Activated gamma-delta T cell treated with anti-CD3 and anti-CD28 coated beads, Interleukin-2, amount 50 U/mL, for 16 hours (primary cell): ENCODE data around the gene JARID2.

Source experiments
- DNase-seq: peaks from one replicate; pipeline ENCODE4 v3.0.0-alpha.2; 2020; ENCODE audit warnings: low read depth

Gene JARID2

DNA sequence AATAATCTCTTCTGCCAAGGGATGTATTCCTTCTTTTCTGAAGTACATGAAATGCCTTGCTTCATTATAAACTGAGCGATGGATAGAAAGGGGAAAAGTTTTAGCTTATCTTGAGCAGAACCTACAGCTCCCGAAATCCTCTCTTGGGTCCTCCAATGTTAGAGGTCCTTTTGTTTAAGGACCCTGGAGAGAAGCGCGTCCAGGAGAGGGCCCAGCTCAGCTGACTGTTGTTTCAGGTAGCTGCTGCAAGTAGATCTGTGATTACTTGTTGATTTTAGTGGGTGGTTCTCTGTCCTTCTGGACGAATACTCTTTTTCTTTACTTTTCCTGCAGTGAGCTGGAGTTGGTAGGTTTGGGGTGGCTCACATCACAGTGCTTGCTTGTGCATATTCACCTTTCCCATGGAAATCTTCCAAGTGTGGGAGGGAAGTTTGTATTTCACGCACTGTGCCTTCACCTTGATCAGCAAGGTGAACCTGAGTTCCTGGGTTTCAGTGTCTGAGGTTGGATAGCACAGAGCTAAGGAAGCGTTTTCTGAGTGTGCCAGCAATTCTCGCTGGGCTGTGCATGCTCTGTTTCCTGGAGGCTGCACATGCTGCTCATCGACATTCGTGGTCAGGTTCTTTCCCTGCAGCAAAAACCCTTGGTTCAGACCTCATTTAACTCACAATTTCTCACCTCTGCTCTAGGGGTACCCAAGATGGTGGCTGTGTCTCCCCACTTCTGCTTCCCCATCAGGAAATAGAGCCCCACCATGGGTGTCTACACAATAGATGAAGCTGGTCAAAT is 176.3 kb downstream of the JARID2 start:
- DNase-seq = no peak

DNA sequence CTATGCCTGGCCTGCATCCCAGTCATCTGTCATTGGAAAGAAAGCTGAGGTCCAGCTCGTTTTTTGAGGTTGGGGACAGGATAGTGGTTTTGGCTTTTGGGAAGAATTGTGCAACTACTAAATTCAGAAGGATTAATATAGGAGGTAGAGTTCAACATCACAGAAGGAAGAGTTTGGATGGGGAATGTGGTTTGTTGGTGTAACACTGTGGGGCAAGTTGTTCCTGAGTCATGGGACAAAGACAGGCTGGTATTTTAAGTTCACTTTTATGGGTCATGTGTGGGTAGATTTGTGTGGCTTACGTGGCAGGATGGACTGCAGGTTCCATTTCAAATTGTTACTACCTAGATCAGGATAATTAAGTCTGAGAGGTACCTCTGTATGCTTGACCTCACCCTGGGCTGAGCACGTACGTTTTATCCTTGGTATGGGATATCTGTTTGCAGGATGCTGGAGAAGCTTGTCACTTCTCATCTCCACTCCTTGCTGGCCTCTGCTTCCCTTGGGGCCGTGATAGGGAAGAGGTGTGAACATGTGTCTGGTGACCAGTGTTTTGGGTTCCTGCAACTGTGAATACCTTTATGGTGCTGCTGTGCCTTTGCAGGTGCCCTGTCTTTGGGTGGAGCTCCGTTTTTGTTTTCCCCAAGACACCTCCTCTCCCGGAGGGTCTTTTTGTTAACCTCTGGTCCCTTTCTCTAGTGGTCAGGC is 177.6 kb downstream of the JARID2 start:
- DNase-seq = no peak

DNA sequence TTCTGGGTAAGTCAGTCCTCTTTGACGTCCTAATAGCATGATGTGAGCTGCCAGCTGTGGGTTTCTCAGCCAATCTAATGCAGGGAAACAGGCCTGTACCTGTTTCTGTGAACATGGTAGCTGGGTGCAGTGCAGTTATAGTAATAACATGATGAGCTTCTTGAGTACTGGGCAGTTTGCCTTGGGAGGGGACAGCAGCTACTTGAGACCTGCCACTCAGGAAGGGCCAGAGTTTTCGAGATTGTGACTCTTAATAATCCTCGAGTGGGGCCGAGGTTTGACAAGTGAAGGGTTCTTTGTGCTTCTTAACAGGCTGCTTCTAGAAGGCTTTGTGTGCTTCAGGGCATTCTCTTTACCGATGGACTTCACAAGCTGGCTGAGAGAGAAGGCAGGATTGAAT is 180.1 kb downstream of the JARID2 start:
- no peak for DNase-seq

DNA sequence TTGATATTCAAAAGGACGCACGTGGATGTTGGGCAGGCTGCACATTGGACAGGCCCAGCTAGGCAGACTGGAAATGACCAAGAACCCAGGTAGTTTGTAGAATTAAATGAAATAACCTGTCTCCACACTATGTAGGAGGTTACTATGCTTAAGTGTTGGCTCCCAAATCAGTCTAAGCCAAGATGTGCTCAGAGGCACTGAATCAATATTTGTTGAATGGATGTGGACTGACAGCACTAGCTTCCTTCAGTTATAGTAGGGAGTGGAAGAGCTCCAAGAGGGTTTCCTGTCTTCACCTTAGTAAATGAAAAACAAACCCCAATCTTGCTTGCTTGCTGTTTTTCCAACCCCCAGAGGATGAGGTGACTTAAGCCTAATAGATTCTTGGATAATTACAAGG is 180.5 kb downstream of the JARID2 start:
- DNase-seq = no peak

DNA sequence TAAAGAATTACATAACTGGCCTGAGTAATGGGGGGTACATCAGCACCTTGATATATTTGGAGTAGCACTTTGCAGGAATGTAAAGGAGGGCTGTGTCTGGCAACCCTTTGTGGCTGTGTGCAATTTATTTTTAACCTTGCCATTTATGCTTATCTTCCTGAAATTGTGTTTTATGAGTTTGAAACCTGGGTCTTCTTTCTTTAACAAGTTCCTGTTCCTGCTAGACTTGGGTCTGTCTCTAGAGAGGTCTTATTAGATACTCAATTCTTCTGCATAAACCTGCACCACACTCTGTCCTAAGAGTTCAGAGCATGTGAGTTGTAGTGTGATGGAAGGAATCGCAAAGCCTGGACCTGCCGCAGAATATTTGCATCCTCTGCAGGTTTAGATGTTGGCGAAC is 181.0 kb downstream of the JARID2 start:
- DNase-seq = no peak

DNA sequence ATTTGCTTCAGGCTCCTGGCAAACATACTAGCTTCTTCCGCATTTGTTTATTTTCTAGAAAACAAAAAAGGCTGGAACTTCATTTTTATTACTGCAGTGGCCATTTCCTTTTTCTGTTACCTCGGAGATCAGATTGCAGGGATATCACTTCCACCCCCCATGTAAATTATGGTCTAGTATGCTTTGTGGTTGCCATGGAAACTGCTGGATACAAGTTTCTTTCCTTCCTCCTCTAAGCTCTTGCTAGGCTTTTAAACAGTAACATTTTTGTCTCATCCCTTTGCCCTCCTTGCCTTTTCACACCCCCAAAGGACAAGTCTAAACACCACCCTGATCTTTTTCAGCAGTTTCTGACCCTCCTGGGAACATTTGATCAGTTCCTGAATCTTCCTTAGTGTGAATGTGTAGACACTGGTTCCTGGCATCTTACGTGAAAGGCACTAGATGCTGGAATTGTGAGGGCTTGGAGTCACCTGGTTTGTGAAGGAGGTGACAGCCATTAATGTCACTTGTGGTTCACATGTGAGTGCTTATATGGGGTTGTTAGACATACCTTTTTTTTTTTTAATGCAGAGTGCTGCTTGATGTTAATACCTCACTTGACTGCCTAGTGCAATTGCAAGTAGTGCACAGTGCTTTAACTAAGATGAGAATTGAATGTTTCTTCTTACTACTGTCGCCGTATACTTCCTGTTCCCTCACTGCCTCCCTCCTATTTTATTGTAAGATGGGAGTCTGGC is 181.6 kb downstream of the JARID2 start:
- no peak for DNase-seq

DNA sequence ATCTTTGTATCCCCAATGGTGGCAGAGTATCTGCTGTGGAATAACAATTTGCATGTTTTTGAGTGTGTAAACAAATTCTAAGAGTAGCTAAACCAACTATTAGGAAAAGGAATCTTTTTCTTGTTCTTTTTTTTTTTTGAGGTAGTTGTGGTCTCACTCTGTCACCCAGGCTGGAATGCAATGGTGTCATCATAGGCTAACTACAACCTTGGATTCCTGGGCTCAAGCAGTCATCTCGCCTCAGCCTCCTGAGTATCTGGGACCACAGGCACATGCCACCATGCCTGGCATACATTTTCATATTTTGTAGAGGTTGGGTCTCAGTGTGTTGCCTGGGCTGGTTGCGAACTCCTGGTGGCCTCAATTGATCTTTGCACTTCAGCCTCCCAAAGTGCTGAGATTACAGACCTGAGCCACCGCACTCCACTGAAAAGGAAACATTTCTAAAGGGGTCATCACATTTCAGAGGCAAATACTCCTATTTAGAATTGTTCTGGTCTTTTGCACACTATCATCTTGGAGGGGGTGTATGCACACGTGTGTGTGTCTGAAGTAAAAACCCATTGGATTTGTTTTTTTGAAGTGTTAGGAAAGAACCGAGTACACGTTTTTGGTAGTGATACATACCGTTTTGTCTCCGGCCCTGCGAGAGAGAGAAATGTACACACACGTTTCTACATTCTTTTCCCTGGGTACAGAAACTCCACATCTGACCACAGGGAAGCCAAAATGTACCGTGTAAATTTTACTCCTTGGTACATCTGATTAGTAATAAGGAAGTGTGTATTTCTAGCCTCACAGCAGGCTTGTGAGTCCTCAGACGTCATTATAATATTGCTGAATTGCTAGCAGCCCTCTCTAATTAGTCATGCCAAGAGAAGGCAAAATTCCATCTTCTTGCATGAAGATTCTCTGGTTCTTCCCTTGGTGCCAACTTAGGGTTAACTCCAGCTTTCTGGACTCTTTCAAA is 183.6 kb downstream of the JARID2 start:
- DNase-seq = no peak

DNA sequence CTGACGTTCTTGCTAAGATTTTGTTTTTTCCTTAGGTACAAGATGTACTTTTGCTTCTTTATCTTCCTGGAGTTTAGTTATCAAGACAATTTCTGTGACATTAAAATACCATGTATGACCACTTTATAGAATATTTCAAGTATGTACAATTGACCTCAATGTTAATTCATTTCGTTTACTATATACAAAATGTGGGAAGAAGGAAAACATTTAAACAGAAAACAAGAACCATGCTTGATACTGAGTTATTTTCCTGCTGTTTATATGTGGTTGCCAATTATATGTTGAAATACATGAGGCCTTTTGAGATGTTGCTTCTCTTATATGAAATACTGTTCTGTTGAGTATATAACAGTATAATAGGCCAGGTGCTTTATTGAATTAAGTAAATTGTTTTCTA is 184.3 kb downstream of the JARID2 start:
- DNase-seq = no peak

DNA sequence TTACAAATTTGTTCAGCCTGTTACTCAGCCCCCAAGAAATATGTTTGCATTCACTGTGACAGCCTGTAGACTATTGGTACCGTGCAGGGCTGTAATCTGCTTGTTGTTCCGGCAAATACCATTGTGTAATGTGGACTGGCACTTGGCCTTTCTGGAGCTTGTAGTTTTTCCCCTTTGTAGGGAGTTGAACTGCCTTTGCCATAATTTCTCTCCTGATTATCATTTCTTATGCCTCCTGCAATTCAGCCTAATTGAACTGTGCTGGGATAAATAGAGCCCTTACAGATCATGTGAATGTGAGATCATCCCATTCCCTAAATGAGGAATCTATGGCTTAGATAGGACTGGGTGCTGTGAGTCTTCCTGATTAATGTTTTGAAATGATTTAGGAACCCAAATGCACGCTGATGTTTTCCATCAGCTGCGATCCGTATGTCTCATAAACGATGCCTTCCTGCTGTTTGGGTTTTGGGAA is 185.1 kb downstream of the JARID2 start:
- no peak for DNase-seq

DNA sequence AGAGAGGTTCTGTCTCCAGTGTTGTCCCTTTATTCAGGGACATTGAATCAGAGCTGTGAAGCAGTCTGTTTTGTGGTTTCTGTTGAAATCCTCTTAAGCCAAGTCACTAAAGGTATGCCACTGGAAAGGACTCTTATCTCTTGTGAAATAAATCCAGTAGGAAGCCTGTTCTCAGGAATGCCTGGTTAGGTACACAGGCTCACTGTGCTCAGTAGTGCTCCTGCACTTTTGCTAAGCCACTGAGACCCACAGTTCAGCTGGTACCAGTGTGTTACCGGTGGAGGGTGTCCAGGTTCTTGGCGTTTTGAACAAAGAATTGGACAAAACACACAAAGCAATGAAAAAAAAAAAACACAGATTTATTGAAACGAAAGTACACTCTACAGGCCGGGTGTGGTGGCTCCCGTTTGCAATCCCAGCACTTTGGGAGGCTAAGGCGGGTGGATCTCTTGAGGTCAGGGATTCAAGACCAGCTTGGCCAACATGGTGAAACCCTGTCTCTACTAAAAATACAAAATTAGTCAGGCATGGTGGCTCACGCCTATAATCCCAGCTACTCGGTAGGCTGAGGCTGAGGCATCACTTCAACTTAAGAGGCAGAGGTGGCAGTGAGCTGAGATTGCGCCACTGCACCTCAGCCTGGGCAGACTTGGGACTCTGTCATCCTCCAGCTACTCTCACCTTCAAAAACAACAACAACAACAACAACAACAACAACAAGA is 186.1 kb downstream of the JARID2 start:
- no peak for DNase-seq

DNA sequence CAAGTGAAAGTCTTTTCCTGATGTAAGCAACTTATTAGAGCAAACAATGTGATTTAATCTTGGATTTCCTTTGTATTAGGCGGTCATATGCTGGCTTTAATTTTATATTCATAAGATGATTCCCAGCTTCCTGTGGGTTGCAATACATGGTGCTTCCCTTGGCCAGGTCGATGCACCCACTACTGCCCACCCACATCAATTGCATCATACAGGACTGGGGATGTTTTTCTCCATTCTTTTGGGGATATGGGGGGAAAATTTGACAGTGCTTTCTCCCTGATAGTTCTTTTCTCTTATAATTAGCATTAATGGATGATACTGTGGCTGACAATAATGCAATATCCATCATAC is 187.6 kb downstream of the JARID2 start:
- no peak for DNase-seq

DNA sequence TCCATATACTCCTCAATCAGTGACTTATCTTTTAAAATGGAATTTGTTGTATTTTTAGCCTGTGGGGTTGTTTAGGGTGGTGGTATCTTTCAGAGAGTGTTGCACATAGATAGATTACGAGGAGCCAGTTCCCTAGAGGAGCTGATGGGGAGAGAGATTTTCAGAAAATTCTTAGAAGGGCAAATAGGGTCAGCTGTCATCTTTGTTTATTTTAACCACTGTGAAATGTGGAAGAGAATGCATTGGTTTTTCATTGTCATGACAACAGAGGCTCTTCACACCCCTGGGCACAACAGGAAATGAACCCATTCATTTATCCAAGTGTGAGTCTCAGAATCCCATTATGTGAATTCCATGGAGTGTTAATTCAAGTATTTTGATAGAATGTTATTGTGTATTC is 188.4 kb downstream of the JARID2 start:
- no peak for DNase-seq

DNA sequence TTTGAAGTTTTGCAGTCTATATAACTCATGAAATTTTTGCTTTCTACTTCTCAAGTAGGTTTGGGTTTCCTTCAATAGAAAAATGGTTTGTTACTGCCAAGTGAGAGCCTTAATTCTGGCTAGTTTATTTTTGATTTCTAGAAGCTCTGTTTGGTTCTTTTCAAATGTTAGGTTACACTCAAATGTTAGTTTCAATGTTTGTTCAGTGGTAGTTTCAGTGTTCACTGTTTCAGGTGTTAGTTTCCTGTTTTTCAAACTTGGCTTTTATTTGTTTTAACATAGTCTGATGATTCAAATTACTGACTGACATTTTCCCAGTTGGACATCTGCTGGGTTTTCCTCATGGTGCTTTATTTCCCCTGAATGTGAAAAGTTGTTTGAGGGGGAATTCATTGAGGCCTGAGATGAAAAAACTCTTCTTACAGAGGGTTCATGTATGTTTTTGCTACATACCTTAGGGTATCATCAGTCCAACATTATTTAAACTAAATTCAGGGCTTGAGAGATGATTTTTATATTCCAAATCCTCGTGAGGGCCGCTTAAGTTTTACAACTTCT is 189.0 kb downstream of the JARID2 start:
- DNase-seq = no peak

DNA sequence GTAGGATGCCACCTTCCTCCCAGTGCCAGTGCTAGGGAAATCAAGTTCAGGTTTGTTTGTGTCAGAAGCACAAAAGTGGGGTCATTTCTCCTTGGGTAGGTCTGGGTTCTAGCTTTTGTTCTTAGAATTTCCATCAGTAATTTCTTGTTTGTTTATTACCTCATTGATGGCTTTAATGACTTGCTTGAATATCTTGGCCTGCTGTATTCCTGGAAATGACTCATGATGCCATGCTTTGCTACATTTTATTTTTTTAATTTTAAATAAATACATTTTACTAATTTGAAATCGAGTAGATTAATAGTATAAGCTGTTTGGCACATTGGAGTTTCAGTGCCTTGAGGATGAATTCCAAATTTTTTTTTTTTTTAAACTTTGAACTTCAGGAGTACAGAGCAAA is 189.6 kb downstream of the JARID2 start:
- no peak for DNase-seq

DNA sequence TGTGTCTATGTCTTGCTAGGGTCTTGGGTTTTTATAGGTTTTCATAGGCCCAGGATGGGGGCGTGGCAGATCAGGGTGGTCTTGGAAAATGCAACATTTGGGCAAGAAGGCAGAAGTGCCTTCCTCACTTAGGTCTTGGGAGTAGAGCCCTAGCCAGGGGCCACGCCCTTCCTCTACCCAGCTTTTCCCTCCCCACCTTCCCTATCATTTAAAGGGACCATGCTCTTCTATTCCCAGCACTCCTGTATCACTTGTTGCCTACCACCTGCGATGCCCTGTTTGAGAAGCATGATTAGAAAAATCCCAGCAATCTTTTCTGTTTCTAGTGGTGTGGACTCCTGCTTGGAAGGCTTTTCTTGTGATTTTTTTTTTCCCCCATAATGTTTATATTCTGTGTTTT is 190.6 kb downstream of the JARID2 start:
- no peak for DNase-seq

DNA sequence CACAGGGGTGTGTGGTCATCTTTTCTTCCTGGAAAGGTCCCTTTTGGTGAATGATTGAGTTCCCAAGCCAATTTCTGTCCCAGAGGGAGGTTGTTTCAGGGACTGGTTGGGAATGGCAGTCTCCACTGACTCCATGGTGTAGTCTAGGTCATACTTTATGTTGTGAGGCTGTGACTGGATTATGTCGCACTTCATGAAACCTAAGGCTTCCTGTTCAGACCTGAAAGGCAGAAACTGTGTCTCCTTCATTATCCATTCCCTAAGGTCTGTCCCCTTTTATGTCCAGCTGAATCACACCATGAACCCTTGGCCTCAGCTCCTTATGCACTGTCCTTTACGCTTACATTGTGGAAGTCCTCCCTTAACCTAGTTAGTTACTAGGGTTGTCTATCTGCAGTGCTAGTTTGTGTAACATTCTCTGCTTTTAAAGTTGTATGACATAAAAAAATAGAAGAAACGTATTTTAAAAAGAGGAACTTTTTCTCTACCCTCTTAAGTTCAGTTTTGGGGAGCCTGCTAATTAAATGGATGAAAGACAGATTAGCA is 191.3 kb downstream of the JARID2 start:
- no peak for DNase-seq

DNA sequence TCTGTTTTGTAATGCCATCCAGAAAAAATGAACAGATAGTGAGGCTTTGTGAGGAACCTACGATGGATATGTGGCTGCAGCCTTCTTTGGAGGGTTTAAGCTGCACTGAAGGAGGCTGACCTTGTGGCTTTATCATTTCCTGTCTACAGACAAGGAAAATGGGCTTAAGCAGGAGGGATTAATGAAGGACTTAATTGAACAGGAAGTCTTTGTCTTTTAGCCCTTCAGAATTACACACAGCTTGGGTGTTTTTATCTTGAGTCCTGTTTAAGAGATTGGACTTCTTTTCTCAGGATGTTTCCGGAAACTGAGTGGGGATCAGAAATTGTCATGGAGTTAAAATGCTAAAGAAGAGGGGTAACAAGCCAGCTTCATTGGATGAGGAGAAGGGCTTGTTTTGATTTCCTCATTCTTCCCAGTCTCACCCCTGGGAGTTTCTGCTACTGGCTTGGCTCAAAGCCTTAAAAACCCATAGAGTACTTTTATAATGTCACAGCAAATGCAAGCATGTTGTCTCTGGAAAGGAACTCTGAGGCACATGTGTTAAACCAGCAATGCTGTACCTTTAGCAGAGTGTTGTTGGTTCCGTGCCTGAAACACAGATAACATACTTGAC is 193.6 kb downstream of the JARID2 start:
- no peak for DNase-seq

DNA sequence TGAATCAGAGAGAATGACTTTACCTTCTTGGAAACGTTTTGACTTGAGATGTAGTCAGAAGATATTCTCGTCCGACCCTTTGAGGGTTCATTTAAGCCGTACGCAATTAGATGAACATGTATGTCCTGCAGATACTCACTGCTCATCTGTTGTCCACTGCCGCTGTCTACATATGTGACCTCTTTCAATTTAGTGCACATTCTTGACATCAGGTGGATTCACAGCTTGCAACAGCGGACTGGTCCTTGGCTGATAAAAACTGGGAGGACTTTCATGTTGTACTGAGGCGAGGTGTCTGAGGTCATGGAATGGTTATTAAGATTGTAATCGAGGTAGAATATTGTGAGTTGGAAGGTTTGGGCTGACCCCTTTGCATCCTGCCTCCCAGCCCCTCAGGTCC is 194.2 kb downstream of the JARID2 start:
- DNase-seq = no peak

DNA sequence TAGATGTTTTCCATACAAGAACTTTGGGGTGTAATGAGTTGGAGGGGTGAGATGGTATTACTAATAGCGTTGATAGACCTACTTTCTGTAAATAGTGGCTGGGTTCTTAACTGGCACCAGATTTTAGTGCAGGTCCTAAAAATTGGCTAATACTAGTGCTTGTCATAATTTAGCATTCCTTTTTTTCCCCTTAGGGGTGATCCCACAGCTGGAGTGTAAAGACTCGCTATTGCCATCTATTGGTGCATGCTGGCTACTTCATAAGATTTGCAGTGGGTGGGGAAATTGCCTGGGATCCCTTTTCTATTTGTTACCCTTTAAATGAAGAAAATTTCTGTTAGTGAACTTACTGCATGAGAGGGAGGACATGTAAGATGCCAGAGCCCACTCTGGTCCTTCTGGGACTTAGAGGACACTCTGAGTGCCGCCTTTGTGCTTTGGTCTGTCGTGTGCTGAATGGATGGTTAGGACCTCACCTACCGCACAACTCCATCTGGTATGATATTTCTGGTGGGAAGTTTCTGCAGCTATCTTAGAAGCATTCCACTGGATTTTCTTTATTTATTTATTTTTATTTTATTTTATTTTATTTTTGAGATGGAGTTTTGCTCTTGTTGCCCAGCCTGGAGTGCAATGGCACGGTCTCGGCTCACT is 195.5 kb downstream of the JARID2 start:
- DNase-seq = no peak

DNA sequence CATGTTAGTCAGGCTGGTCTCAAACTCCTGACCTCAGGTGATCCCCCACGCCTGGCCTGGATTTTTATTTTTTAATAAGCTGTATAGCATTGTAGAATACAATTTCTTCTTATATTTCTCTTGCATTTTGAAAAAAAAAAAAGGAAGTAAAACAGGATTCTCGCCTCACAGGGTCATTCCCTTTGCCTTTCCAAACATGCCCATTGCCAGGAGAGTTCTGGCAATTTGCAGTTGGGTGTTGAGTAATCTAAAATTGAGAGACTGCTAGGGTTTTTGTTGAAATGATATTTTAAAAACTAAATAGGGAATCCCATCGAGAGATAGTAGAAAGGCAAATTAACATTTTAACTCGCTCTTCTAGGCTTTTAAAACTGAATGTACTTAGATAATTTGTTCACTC is 196.1 kb downstream of the JARID2 start:
- no peak for DNase-seq
